Bronchial smooth muscle cell (primary cell): ENCODE measurements around the gene ICAM1. TPM values are rescaled to one million over a fixed set of nuclear protein-coding genes. Genes with fewer than 3 reads are reported as not detected.

Source experiments
- total RNA-seq: library from RNA; depleted of rRNA; stranded (reverse); fragments of >200 nt; gene quantifications from 2 replicates; pipeline ENCODE4 v1.2.1, GENCODE V29; 2014

The ICAM1 gene
- total RNA-seq: 3.8 and 5.9 TPM in 2 replicates

GRCh38 chr19:10270616-10271394 is at the start of gene ICAM1:
Gene ICAM1, plus strand, starts transcription at chr19:10271120. Its CDS starts 40 bp downstream, at chr19:10271160.

GRCh38 chr19:10230861-10231611 is 39.9 kb upstream of the ICAM1 start, which contains the start of gene S1PR2:
Gene S1PR2, minus strand, starts transcription at chr19:10231331. Its CDS starts 6,426 bp downstream, at chr19:10224905.

GRCh38 chr19:10251792-10252694 is 18.9 kb upstream of the ICAM1 start, which contains the start of gene MRPL4:
Gene MRPL4, plus strand, starts transcription at chr19:10252214. Its CDS starts 40 bp downstream, at chr19:10252254.

DNA sequence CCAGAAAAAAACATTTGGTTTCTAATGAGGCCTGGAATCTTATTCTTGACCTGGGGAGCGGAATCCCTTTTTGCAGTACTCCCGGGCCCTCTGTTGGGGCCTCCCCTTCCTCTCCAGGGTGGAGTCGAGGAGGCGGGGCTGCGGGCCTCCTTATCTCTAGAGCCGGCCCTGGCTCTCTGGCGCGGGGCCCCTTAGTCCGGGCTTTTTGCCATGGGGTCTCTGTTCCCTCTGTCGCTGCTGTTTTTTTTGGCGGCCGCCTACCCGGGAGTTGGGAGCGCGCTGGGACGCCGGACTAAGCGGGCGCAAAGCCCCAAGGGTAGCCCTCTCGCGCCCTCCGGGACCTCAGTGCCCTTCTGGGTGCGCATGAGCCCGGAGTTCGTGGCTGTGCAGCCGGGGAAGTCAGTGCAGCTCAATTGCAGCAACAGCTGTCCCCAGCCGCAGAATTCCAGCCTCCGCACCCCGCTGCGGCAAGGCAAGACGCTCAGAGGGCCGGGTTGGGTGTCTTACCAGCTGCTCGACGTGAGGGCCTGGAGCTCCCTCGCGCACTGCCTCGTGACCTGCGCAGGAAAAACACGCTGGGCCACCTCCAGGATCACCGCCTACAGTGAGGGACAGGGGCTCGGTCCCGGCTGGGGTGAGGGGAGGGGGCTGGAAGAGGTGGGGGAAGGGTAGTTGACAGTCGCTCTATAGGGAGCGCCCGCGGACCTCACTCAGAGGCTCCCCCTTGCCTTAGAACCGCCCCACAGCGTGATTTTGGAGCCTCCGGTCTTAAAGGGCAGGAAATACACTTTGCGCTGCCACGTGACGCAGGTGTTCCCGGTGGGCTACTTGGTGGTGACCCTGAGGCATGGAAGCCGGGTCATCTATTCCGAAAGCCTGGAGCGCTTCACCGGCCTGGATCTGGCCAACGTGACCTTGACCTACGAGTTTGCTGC is 16.1 kb downstream of the ICAM1 start, which contains the start of gene ICAM4:
TSS of gene ICAM4 (plus strand) at position 153 of the 935 bp plus-strand sequence. CDS start at position 211, 58 bp downstream.

DNA sequence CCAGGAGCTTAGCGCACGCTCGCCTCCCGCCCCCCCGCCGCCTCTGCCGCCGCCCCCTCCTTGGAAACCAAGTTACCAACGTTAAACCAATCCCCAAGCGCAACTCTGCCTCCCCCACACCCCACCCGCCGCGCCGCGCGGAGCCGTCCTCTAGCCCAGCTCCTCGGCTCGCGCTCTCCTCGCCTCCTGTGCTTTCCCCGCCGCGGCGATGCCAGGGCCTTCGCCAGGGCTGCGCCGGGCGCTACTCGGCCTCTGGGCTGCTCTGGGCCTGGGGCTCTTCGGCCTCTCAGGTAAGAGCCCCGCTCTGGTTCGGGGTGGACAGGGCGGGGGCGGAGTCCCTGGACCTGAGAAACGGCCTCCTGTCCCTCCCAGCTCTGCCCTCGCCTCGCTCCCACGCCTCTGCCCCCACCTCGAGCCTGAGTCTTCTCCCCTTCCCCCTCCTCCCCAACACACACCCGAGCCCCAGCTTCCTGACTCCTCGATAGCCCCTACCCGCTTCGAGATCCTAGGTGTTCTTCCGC is 19.0 kb downstream of the ICAM1 start, which contains the start of gene ICAM5:
TSS of gene ICAM5 (plus strand) at position 117 of the 521 bp plus-strand sequence. CDS start at position 209, 92 bp downstream.

GRCh38 chr19:10309423-10309822 is 38.5 kb downstream of the ICAM1 start, which contains the start of gene ZGLP1:
Gene ZGLP1, minus strand, starts transcription at chr19:10309815.

GRCh38 chr19:10315335-10316214 is 44.7 kb downstream of the ICAM1 start, which contains the start of gene FDX2:
Gene FDX2, minus strand, starts transcription at chr19:10316015. Its CDS starts 19 bp downstream, at chr19:10315996.

DNA sequence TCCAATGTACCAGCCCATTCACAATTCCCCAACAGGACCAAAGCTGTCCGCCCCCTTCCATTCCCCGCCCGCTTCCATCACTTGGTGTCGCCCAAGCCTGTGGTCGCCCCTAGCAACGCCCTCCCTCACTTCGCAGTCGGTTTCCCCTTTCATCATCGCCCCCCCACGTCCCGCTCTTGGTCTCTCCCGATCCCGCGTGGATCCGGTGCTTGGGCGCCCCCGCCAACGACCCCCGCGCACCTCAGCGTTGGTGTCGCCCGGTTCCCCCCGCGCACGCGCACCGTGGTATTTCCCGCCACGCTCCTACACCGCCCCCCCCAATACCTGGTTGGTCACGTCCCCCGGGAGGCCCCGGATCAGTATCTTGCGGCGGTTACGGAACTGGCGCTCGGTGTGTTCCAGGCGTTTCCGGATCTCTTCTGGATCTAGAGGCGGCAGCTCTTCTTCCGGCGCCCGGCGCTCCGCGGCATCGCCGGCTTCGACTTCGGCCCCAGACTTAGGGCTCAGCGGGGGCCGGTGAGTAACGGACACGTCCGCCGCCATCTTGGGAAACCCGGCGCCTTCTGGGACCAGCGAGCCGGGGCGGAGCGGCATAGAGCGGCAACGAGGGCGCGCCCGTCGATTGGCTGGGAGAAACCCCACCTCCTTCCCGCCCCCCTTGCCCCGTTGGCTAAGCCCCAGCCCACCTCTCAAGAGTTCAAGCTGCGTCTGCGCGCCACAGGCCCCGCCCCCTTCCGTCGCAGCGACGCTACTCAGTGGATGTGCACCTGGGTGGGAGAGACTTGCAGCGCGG is 62.2 kb downstream of the ICAM1 start, which contains the start of gene RAVER1:
TSS of gene RAVER1 (minus strand) at position 565 of the 793 bp plus-strand sequence. CDS start at position 543, 22 bp downstream.

Other genes with a start within 250 kb of the ICAM1 start
- gene SHFL, start 184.8 kb upstream of the ICAM1 start, total RNA-seq: 23.0 and 26.8 TPM in 2 replicates
- 0.09 and 0.16 TPM in 2 replicates for gene ANGPTL6, start 168.4 kb upstream of the ICAM1 start, total RNA-seq
- gene PPAN, start 164.8 kb upstream of the ICAM1 start, total RNA-seq: 21.9 and 22.2 TPM in 2 replicates
- gene P2RY11, start 159.4 kb upstream of the ICAM1 start, total RNA-seq: 1.9 and 3.0 TPM in 2 replicates
- 329 and 373 TPM in 2 replicates for gene EIF3G, start 151.2 kb upstream of the ICAM1 start, total RNA-seq
- gene DNMT1, start 76.2 kb upstream of the ICAM1 start, total RNA-seq: 28.7 and 29.5 TPM in 2 replicates
- gene S1PR2, start 39.8 kb upstream of the ICAM1 start, total RNA-seq: 24.4 and 56.8 TPM in 2 replicates
- 12.0 and 14.7 TPM in 2 replicates for gene MRPL4, start 18.9 kb upstream of the ICAM1 start, total RNA-seq
- 2.7 and 5.7 TPM in 2 replicates for gene ICAM4, start 15.8 kb downstream of the ICAM1 start, total RNA-seq
- 0.69 and 1.4 TPM in 2 replicates for gene ICAM5, start 18.8 kb downstream of the ICAM1 start, total RNA-seq
- gene ZGLP1, start 38.7 kb downstream of the ICAM1 start, total RNA-seq: 0.16 and 0.17 TPM in 2 replicates
- 14.2 and 20.3 TPM in 2 replicates for gene FDX2, start 44.9 kb downstream of the ICAM1 start, total RNA-seq
- gene RAVER1, start 62.4 kb downstream of the ICAM1 start, total RNA-seq: 4.1 and 5.2 TPM in 2 replicates
- 9.8 and 12.0 TPM in 2 replicates for gene ICAM3, start 68.5 kb downstream of the ICAM1 start, total RNA-seq
- gene TYK2, start 109.5 kb downstream of the ICAM1 start, total RNA-seq: 54.4 and 69.6 TPM in 2 replicates
- 209 and 212 TPM in 2 replicates for gene CDC37, start 132.4 kb downstream of the ICAM1 start, total RNA-seq
- 2.4 and 5.3 TPM in 2 replicates for gene PDE4A, start 149.4 kb downstream of the ICAM1 start, total RNA-seq
- 99.0 and 146 TPM in 2 replicates for gene KEAP1, start 232.2 kb downstream of the ICAM1 start, total RNA-seq
- gene S1PR5, start 246.3 kb downstream of the ICAM1 start, total RNA-seq: under 0.01 and 0.16 TPM in 2 replicates